BE2C (cell line): ENCODE results near the gene SATB1.

Experiments
- DNase-seq: peaks from one replicate; pipeline ENCODE4 v3.0.0-alpha.2; 2020
- H3K27me3 ChIP-seq: fragments of 250-450 bp; sonication (Bioruptor Pico); 2 replicates; pipeline ENCODE4 v1.5.1; 2020; ENCODE audit warnings: mild to moderate bottlenecking
- H3K36me3 ChIP-seq: fragments of 250-450 bp; sonication (Bioruptor Pico); 2 replicates; pipeline ENCODE4 v1.5.1; 2020; ENCODE audit warnings: mild to moderate bottlenecking
- H3K4me1 ChIP-seq: fragments of 250-450 bp; sonication (Bioruptor Pico); 2 replicates; pipeline ENCODE4 v1.5.1; 2020
- H3K4me3 ChIP-seq: 2 replicates; pipeline ENCODE4 v1.5.1; 2011; ENCODE audit warnings: low read depth, low read length
- H3K9me3 ChIP-seq: fragments of 250-450 bp; sonication (Bioruptor Pico); 2 replicates; pipeline ENCODE4 v1.5.1; 2020
- TF ChIP-seq, protein P1 (sequence below): IDR thresholded peaks from 2 replicates; pipeline ENCODE4 v1.5.1; 2012; ENCODE audit warnings: mild to moderate bottlenecking, low read depth, low read length

Gene SATB1

GRCh38 chr3:18442756-18443664 is 17.9 kb upstream of the SATB1 start:
- Histone ChIP-seq H3K36me3 (no peaks in the 10 kb centered on the region), H3K27me3 (peaks cover 41% of the 10 kb centered on the region), H3K4me3 (no peak overlapping the region), H3K9me3 (no peaks in the 10 kb centered on the region), H3K4me1 (no peaks in the 10 kb centered on the region)
- TF ChIP-seq, protein P1, sequence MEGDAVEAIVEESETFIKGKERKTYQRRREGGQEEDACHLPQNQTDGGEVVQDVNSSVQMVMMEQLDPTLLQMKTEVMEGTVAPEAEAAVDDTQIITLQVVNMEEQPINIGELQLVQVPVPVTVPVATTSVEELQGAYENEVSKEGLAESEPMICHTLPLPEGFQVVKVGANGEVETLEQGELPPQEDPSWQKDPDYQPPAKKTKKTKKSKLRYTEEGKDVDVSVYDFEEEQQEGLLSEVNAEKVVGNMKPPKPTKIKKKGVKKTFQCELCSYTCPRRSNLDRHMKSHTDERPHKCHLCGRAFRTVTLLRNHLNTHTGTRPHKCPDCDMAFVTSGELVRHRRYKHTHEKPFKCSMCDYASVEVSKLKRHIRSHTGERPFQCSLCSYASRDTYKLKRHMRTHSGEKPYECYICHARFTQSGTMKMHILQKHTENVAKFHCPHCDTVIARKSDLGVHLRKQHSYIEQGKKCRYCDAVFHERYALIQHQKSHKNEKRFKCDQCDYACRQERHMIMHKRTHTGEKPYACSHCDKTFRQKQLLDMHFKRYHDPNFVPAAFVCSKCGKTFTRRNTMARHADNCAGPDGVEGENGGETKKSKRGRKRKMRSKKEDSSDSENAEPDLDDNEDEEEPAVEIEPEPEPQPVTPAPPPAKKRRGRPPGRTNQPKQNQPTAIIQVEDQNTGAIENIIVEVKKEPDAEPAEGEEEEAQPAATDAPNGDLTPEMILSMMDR = no peak
- DNase-seq = no peak

DNA sequence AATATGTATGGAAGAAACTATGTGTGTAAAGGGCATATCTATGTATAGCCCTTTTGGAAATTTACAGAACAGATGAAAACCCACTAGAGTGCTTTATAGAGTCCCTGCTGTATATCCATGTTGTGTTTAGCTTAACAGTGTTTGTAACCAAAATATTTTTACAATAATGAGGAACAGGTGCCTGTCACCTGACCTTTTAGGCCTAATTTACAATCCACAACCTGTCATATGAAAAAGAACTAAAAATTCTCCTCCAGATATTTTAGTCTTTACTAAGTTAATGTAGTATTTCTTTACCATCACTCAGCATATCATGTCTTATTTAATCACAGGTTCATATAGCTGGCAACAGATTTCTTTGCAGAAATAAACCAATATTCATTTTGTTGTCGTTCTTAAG is 16.4 kb upstream of the SATB1 start:
- DNase-seq = no peak
- no peaks in the 10 kb centered on the region for H3K4me1 ChIP-seq
- peaks cover 41% of the 10 kb centered on the region for H3K27me3 ChIP-seq
- no peaks in the 10 kb centered on the region for H3K36me3 ChIP-seq
- H3K9me3 ChIP-seq = no peaks in the 10 kb centered on the region
- no peak overlapping the region for H3K4me3 ChIP-seq
- TF ChIP-seq, protein P1 = no peak

GRCh38 chr3:18440066-18440722 is 15.1 kb upstream of the SATB1 start:
- Histone ChIP-seq H3K4me1 (no peaks in the 10 kb centered on the region), H3K4me3 (no peak overlapping the region), H3K9me3 (no peaks in the 10 kb centered on the region), H3K27me3 (peaks cover 28% of the 10 kb centered on the region), H3K36me3 (no peaks in the 10 kb centered on the region)
- TF ChIP-seq, protein P1 = no peak
- no peak for DNase-seq

- TF ChIP-seq, protein P1 = no peak
- Histone ChIP-seq H3K9me3 (no peaks in the 10 kb centered on the region), H3K36me3 (no peaks in the 10 kb centered on the region), H3K4me3 (no peak overlapping the region), H3K4me1 (no peaks in the 10 kb centered on the region), H3K27me3 (peaks cover 25% of the 10 kb centered on the region)
- no peak for DNase-seq
Observed at GRCh38 chr3:18439281-18439680, 14.1 kb upstream of the SATB1 start.

GRCh38 chr3:18438586-18438985 is 13.4 kb upstream of the SATB1 start:
- H3K9me3 ChIP-seq = no peaks in the 10 kb centered on the region
- H3K27me3 ChIP-seq = peaks cover 18% of the 10 kb centered on the region
- H3K36me3 ChIP-seq = no peaks in the 10 kb centered on the region
- TF ChIP-seq, protein P1 = no peak
- no peaks in the 10 kb centered on the region for H3K4me1 ChIP-seq
- H3K4me3 ChIP-seq = no peak overlapping the region
- no peak for DNase-seq

- Histone ChIP-seq H3K9me3 (no peaks in the 10 kb centered on the region), H3K4me1 (no peaks in the 10 kb centered on the region), H3K27me3 (0 out of 2 replicates have a peak, but pooled peaks cover 5% of the 10 kb centered on the region), H3K36me3 (no peaks in the 10 kb centered on the region), H3K4me3 (no peak overlapping the region)
- TF ChIP-seq, protein P1 = no peak
- DNase-seq = no peak
Observed at GRCh38 chr3:18436213-18436612, 11.1 kb upstream of the SATB1 start.
